Measurements from ENCODE around the gene GID8. TPM values are rescaled to one million over a fixed set of nuclear protein-coding genes. Genes with fewer than 3 reads are reported as not detected.

Gene GID8
- total and polyA plus RNA-seq, 2 of the 13 experiments (the other 11 are each of a cell fraction or from before 2014, with no cell fraction given): 39.6 to 59.8 TPM

DNA sequence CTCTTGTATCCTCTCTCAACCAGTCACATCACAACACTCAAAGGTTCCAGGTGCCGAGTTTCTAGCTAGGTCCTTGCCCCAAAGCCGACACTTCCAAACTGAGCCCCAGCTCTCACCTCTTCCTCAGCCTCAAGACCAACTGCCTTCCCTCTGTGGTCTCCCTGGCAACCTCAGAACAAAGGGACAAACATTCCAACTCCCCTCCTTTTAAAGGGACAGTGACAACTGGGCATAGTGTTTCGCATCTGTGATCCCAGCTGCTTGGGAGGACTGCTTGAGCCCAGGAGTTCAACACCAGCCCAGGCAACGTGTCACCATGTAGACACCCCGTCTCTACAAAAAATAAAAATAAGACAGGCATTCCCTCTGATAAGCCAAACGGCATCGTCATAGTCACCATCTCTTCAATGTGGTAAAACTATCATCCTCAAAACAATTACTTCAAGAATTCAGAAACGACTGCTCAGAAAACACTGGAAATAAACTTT lies 22.9 kb upstream of the GID8 start (continued):
- TF ChIP-seq ZNF788 (CRISPR knock-in tag; IDR thresholded peaks at IDR 0.05; ENCODE audit: borderline replicate concordance) (no peak; the same call in 1 of the 2 replicates), SMYD3 (CRISPR knock-in tag; IDR thresholded peaks at IDR 0.05) (no peak), PRMT3 (CRISPR knock-in tag; IDR thresholded peaks at IDR 0.05; ENCODE audit: borderline replicate concordance, low read depth) (no peak), ZNF557 (CRISPR knock-in tag; IDR thresholded peaks at IDR 0.05) (no peak), SOX13 (IDR thresholded peaks at IDR 0.05) (no peak), SOX13 (CRISPR knock-in tag; conservative IDR thresholded peaks at IDR 0.05 in 1 of 2, IDR thresholded peaks at IDR 0.05 in 1 of 2) (peak in 1 of 2 experiments; percentile 80; a peak in 3 of 4 replicates), ZKSCAN5 (CRISPR knock-in tag; IDR thresholded peaks at IDR 0.05) (0 out of 2 replicates have a peak, but pooled peaks have one; percentile 28), ARID2 (CRISPR knock-in tag; IDR thresholded peaks at IDR 0.05; ENCODE audit: borderline replicate concordance) (no peak), ZSCAN21 (CRISPR knock-in tag; IDR thresholded peaks at IDR 0.05; ENCODE audit: borderline replicate concordance) (no peak), ZNF558 (CRISPR knock-in tag; IDR thresholded peaks at IDR 0.05; ENCODE audit: borderline replicate concordance) (no peak), ARNT (IDR thresholded peaks at IDR 0.05) (no peak), ZNF33B (CRISPR knock-in tag; IDR thresholded peaks at IDR 0.05) (no peak), TEAD3 (CRISPR knock-in tag; optimal IDR thresholded peaks at IDR 0.05; ENCODE audit: borderline replicate concordance) (peak; percentile 96), ZBTB21 (CRISPR knock-in tag; IDR thresholded peaks at IDR 0.05) (no peak), IKZF4 (CRISPR knock-in tag; IDR thresholded peaks at IDR 0.05; ENCODE audit: borderline replicate concordance, low read depth, not compliant biosample characterization) (peak; percentile 58), ZKSCAN8 (CRISPR knock-in tag; IDR thresholded peaks at IDR 0.05; ENCODE audit: borderline replicate concordance) (peak; percentile 15; the same call in 1 of the 2 replicates), MTF1 (CRISPR knock-in tag; IDR thresholded peaks at IDR 0.05) (no peak), ZFP62 (CRISPR knock-in tag; IDR thresholded peaks at IDR 0.05) (no peak), HDAC2 (CRISPR knock-in tag; IDR thresholded peaks at IDR 0.05) (0 out of 2 replicates have a peak, but pooled peaks have one; percentile 12), KLF6 (CRISPR knock-in tag; IDR thresholded peaks at IDR 0.05) (no peak), SALL1 (CRISPR knock-in tag; IDR thresholded peaks at IDR 0.05) (peak; percentile 33; the same call in 1 of the 2 replicates)
- TF ChIP-seq, protein P1, sequence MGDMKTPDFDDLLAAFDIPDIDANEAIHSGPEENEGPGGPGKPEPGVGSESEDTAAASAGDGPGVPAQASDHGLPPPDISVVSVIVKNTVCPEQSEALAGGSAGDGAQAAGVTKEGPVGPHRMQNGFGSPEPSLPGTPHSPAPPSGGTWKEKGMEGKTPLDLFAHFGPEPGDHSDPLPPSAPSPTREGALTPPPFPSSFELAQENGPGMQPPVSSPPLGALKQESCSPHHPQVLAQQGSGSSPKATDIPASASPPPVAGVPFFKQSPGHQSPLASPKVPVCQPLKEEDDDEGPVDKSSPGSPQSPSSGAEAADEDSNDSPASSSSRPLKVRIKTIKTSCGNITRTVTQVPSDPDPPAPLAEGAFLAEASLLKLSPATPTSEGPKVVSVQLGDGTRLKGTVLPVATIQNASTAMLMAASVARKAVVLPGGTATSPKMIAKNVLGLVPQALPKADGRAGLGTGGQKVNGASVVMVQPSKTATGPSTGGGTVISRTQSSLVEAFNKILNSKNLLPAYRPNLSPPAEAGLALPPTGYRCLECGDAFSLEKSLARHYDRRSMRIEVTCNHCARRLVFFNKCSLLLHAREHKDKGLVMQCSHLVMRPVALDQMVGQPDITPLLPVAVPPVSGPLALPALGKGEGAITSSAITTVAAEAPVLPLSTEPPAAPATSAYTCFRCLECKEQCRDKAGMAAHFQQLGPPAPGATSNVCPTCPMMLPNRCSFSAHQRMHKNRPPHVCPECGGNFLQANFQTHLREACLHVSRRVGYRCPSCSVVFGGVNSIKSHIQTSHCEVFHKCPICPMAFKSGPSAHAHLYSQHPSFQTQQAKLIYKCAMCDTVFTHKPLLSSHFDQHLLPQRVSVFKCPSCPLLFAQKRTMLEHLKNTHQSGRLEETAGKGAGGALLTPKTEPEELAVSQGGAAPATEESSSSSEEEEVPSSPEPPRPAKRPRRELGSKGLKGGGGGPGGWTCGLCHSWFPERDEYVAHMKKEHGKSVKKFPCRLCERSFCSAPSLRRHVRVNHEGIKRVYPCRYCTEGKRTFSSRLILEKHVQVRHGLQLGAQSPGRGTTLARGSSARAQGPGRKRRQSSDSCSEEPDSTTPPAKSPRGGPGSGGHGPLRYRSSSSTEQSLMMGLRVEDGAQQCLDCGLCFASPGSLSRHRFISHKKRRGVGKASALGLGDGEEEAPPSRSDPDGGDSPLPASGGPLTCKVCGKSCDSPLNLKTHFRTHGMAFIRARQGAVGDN (CRISPR knock-in tag; IDR thresholded peaks at IDR 0.05): no peak
- TF ChIP-seq, protein P2, sequence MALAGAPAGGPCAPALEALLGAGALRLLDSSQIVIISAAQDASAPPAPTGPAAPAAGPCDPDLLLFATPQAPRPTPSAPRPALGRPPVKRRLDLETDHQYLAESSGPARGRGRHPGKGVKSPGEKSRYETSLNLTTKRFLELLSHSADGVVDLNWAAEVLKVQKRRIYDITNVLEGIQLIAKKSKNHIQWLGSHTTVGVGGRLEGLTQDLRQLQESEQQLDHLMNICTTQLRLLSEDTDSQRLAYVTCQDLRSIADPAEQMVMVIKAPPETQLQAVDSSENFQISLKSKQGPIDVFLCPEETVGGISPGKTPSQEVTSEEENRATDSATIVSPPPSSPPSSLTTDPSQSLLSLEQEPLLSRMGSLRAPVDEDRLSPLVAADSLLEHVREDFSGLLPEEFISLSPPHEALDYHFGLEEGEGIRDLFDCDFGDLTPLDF (CRISPR knock-in tag; IDR thresholded peaks at IDR 0.05): no peak
